A204.1 (cell line): Measurements from ENCODE around the gene NOP9.
A peak's percentile ranks its signal among the peaks of the same experiment; 100 is the strongest.

Experiments
- FAIRE-seq: peaks from 2 replicates; lab custom pipeline; 2012; peaks lifted over from hg19 to GRCh38; lab: Jason Lieb, UNC

Gene NOP9

DNA sequence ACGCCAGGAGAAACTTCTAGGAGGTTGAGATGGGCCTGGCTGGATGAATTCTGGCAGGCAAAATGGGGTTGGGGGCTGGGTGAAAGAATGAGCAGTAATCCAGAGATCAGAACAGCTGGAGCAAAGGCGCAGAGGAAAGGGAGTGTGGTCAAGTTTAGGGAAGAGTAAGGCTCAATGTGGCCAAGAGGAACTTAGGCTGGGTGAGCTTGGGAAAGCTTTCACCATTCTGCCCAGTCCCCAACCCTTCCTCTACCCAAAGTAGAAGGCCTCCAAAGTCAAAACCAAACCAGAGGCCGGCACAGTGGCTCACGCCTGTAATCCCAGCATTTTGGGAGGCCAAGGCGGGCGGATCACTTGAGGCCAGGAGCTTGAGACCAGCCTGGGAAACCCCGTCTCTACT lies 18.0 kb upstream of the NOP9 start:
- no peak for FAIRE-seq

DNA sequence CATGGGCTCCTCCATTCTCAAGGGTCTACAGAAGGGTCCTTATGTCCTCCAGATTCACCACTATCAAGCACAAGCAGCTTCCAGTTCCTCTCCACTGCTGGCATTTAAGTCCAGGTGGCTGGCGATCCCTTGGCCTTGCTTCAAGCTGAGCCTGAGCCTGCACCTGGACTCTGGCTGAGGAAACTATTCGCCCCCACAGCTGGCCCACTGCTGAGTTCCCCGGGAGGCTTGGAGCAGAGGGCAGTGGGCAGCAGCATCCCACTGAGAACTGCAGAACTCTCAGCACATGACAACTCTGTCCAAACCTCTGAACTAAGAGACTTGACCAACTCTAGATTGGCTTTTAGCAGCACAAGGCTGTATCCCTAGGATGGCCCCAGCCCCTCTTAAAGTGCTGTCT lies 16.9 kb upstream of the NOP9 start:
- no peak for FAIRE-seq

DNA sequence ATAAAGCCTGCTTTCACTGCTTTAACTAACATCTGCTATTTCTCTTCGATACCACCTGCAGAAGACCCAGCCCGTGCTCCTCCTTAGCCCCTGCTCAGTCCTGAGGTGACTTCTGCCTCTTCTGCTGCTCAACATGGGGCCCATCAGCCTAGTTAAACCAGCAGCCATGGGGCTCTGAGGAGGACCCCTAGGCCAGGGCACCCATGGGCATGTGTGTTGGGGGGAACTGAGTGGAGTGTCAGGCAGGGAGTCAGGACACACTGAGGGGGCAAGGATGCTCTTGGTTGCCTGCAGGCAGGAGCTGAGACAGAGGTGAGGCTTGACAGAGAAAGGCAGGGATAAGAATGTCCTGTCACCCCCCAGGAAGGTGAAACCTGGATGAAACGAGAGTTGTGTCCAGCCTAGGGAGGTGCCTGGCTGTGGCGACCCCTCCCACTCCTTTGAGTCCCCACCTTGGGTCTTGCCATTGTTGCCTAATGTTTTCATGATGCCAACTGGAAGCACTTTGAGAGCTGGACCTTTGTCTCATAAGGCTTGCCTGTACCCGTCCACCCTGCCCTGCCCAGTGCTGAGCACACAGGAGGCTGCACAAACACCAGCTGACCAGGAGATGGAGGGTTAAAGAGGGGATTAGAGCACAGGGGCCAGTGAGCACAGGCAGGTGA lies 15.7 kb upstream of the NOP9 start:
- FAIRE-seq, result no peak

DNA sequence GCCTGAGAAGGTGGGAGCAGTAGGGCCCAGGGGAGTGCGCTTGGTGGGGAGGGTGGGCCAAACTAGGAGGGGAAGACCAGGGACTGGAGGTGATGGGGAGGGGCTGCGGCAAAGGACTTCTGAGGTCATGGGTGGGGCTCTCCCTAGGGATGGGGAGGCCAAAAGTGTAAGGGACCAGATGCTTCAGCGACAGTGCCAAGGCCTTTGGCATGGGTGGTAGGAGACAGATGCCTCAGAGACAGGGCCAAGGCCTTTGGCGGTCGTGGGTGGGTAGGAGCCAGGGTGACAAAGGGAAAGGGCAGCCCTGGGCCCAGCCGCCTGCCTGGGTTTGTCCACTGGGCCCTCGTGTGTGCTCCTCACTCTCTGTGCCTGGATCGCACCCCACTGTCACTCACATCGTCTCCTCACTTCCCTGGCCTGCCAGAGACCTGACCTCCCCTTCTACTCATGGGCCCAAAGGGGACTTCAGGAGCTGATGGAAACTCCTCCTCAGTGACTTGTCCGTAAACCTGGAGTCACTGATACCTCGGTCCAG lies 15.1 kb upstream of the NOP9 start:
- no peak for FAIRE-seq

GRCh38 chr14:24285351-24285750 lies 14.3 kb upstream of the NOP9 start:
- no peak for FAIRE-seq

- FAIRE-seq, result no peak
These were observed 12.7 kb upstream of the NOP9 start for GRCh38 chr14:24286996-24287395.

- FAIRE-seq, result no peak
These were observed 9.9 kb upstream of the NOP9 start for GRCh38 chr14:24289649-24290280.

DNA sequence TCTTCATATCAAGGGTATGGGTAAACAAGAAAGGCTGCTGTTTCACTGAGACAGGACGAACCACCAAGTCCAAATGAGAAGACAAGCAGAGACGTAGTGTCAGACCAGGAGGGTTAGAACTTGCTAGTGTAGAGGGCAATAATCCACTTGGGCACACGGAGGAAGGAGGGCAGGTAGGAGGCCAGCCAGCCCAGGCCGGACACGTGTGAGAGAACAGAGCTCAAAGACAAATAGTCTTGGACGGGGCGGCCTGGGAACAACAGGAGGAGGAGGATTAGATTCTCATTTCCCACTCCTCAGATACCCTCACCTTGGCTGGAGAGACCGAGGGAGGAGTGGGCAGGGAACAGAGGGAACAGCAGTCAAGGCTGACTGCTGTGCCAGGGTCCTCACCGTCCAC lies 8.9 kb upstream of the NOP9 start:
- no peak for FAIRE-seq

DNA sequence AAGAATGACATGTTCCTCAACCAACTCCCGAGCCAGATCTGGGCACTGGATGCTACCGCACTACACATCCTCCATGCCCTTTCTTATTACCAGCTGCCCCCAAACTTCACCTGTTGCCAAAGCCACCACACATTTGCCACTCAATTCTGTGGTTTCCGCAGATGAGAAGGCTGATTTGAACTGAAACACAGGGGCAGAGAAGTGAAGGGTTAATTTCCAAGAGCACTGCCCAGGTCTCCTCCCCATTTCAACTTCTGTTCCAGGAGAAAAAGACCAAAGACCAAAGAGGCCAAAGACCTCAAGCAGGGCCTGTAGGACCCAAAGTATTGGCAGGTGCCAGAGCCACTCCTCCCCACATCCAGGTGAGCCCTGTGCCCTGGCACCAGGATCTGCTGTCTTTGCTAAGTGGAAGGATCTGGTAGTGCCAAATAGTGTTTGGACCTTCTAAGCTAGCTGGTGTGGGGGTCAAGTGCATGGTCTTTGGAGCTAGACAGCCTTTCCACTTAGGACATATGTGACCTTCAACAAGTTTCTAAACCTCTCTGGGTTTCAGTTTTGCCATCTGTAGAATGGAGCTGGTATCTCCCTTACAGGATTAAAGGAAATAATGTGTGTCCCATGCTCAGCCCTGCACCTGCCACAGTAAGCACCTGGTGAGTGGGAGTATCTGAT lies 8.1 kb upstream of the NOP9 start:
- FAIRE-seq, result no peak

- FAIRE-seq, result no peak
These were observed 7.4 kb upstream of the NOP9 start for GRCh38 chr14:24292118-24292807.

DNA sequence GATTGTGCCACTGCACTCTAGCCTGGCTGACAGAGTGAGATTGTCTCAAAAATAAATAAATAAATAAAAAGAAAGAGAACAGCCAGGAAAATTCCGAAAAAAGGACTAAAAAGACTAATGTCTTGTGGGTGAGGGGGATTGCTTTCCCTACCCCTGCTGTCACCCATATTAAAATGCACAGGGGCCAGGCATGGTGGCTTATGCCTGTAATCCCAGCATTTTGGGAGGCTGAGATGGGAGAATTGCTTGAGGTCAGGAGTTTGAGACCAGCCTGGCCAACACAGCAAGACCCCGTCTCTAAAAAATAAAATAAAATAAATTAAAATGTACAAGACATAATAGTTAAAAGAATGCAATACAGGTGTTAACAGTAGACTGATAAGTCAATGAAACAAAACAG lies 6.1 kb upstream of the NOP9 start:
- FAIRE-seq, result no peak

GRCh38 chr14:24296341-24297157 lies 3.1 kb upstream of the NOP9 start:
- no peak for FAIRE-seq

DNA sequence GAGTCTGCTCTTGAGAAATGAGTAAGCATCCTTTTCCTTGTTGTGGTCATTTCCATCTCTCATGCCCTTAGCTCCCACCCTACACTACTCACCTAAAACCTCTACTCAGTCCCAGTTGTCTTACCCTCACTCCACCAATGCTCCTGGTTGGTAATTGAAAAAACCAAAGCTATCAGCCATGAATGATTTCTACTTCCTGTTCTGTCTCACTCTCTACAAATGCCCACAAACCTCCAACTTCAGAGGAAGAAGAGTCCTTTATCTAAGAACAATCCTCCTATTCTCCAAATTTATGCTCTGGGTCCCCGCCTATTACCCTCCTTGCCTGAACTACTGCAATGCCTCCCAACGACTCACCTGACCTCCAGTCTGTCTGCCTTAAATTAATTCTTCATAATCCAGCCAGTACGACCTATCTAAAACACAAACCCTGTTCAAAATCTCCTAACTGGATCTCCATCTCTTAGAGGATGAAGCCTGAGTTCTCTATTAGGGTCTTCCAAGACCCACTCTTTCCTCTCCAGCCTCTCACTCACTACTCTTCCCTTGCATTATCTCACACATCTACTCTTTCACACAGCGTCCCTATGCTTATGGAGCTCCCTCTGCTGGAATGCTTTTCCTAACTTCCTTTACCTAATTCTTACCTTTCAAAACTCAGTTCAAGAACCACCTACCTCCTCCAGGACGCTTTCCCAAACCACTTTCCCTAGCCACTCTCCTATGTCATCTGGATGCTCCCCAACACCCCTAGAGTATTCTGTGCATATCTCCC lies 2.3 kb upstream of the NOP9 start:
- no peak for FAIRE-seq

DNA sequence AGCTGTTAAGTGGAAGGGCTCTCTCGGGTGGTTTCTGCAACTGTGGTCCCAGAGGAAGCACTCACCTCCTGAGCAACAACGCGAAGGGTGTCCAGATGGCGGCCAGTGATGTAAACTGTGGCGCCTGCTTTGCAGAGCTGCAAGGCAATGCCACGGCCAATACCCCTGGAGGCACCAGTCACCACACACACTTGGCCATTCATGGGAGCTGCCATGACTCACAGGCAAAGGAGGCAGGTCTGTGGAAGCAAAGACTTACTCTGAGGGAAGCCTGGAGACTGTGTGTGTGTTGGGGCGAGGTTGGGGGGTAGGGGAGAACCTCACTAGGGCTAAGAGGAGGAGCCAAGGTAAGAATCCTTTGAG lies 777 bp upstream of the NOP9 start:
- FAIRE-seq, result no peak

GRCh38 chr14:24300326-24300980 lies 803 bp downstream of the NOP9 start:
- no peak for FAIRE-seq

DNA sequence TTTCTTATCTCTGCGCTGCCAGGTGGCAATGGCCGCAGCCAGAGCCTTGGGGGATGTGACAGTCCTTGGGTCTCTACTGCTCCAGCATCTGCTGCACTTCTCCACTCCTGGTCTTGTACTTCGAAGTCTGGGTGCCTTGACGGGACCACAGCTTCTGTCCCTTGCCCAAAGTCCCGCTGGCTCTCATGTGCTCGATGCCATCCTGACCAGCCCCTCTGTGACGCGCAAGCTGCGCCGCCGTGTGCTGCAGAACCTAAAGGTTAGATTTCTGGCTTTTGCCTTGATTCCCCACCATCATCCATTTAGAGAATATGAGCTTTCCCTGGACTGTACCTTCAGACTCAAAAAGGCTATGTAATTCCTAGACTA lies 4.4 kb downstream of the NOP9 start:
- no peak for FAIRE-seq

GRCh38 chr14:24307156-24307574 lies 7.5 kb downstream of the NOP9 start:
- FAIRE-seq, result no peak

- peak; percentile 19 for FAIRE-seq
These were observed 8.1 kb downstream of the NOP9 start, which contains the start of gene CIDEB for GRCh38 chr14:24307575-24308341. Gene CIDEB, minus strand, starts transcription at chr14:24307977. Its CDS starts 119 bp downstream, at chr14:24307858.

DNA sequence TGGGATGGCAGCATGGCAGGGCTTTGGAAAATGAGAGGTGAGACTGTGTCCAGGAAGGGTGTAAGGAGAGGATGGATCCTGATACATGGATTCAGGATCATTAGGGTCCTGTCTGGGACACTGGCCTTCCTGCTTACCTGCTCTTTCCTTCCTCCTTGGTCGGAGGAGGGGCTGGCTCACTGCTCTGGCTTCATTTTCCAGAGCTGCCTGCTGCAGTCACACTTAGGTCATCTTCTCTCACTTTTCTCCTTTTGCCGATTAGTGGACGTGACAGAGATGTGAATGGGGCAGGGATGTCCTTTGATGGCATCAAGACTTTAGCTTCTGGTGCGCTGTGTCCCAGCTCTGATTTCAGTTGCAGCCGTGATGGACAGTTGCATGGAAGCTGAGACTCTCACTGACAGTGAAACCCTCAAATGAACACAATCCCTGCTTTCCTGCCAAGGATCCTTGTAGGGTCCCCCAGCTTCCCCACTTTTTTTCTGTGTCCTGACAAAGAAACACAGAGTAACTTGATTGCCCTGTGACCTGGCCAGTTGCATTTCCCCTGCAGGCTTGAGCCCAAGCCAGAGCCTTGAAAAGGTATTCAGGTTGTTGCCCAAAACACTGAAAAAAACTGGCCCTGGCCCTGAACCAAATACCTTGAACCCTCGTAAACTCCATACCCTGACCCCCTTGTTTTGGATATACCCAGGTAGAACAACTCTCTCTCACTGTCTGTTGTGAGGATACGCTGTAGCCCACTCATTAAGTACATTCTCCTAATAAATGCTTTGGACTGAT lies 8.9 kb downstream of the NOP9 start:
- no peak for FAIRE-seq
